ENCODE measurements around the gene MTMR4.

MTMR4 gene

GRCh38 chr17:58476812-58477211, 37.6 kb downstream of the MTMR4 start:
- no peak overlapping the region for H3K4me3 ChIP-seq (ENCODE audit: insufficient read length, low read depth)
- no peak for DNase-seq (ENCODE audit: low read depth, low spot score)
- no peaks in the 10 kb centered on the region for H3K36me3 ChIP-seq (ENCODE audit: insufficient read depth, insufficient read length, low read length)
- H3K27me3 ChIP-seq (ENCODE audit: insufficient read depth, insufficient read length) = no peaks in the 10 kb centered on the region
- no peaks in the 10 kb centered on the region for H3K4me1 ChIP-seq (ENCODE audit: insufficient read depth, insufficient read length)
- no peaks in the 10 kb centered on the region for H3K9me3 ChIP-seq (ENCODE audit: insufficient read depth, low read length)
- no peak overlapping the region for H3K9ac ChIP-seq (ENCODE audit: insufficient read length, low read depth)
- no peak for TF ChIP-seq ZNF274 (IDR thresholded peaks at IDR 0.05; ENCODE audit: low read depth, low read length)
- no peak for TF ChIP-seq YY1 (IDR thresholded peaks at IDR 0.05; ENCODE audit: insufficient read depth, insufficient read length)
- TF ChIP-seq SUZ12 (IDR thresholded peaks at IDR 0.05; ENCODE audit: extremely low read depth, insufficient read depth, insufficient read length) = no peak

- H3K9me3 ChIP-seq (ENCODE audit: insufficient read depth, low read length) = no peaks in the 10 kb centered on the region
- H3K9ac ChIP-seq (ENCODE audit: insufficient read length, low read depth) = no peak overlapping the region
- H3K27me3 ChIP-seq (ENCODE audit: insufficient read depth, insufficient read length) = no peaks in the 10 kb centered on the region
- TF ChIP-seq SUZ12 (IDR thresholded peaks at IDR 0.05; ENCODE audit: extremely low read depth, insufficient read depth, insufficient read length) (no peak), YY1 (IDR thresholded peaks at IDR 0.05; ENCODE audit: insufficient read depth, insufficient read length) (no peak), ZNF274 (IDR thresholded peaks at IDR 0.05; ENCODE audit: low read depth, low read length) (no peak)
- no peaks in the 10 kb centered on the region for H3K36me3 ChIP-seq (ENCODE audit: insufficient read depth, insufficient read length, low read length)
- no peaks in the 10 kb centered on the region for H3K4me1 ChIP-seq (ENCODE audit: insufficient read depth, insufficient read length)
- DNase-seq (ENCODE audit: low read depth, low spot score) = no peak
- no peak overlapping the region for H3K4me3 ChIP-seq (ENCODE audit: insufficient read length, low read depth)
These were observed 38.5 kb downstream of the MTMR4 start for GRCh38 chr17:58475985-58476384.

GRCh38 chr17:58470356-58470755, 44.1 kb downstream of the MTMR4 start:
- Histone ChIP-seq H3K27me3 (ENCODE audit: insufficient read depth, insufficient read length) (no peaks in the 10 kb centered on the region), H3K4me3 (ENCODE audit: insufficient read length, low read depth) (no peak overlapping the region), H3K9me3 (ENCODE audit: insufficient read depth, low read length) (no peaks in the 10 kb centered on the region), H3K9ac (ENCODE audit: insufficient read length, low read depth) (no peak overlapping the region), H3K4me1 (ENCODE audit: insufficient read depth, insufficient read length) (no peaks in the 10 kb centered on the region), H3K36me3 (ENCODE audit: insufficient read depth, insufficient read length, low read length) (no peaks in the 10 kb centered on the region)
- DNase-seq (ENCODE audit: low read depth, low spot score) = no peak
- TF ChIP-seq SUZ12 (IDR thresholded peaks at IDR 0.05; ENCODE audit: extremely low read depth, insufficient read depth, insufficient read length) (no peak), ZNF274 (IDR thresholded peaks at IDR 0.05; ENCODE audit: low read depth, low read length) (no peak), YY1 (IDR thresholded peaks at IDR 0.05; ENCODE audit: insufficient read depth, insufficient read length) (no peak)

GRCh38 chr17:58468944-58469343, 45.5 kb downstream of the MTMR4 start:
- Histone ChIP-seq H3K9me3 (ENCODE audit: insufficient read depth, low read length) (no peaks in the 10 kb centered on the region), H3K9ac (ENCODE audit: insufficient read length, low read depth) (no peak overlapping the region), H3K4me3 (ENCODE audit: insufficient read length, low read depth) (no peak overlapping the region), H3K4me1 (ENCODE audit: insufficient read depth, insufficient read length) (no peaks in the 10 kb centered on the region), H3K36me3 (ENCODE audit: insufficient read depth, insufficient read length, low read length) (no peaks in the 10 kb centered on the region), H3K27me3 (ENCODE audit: insufficient read depth, insufficient read length) (no peaks in the 10 kb centered on the region)
- TF ChIP-seq YY1 (IDR thresholded peaks at IDR 0.05; ENCODE audit: insufficient read depth, insufficient read length) = no peak
- no peak for DNase-seq (ENCODE audit: low read depth, low spot score)

GRCh38 chr17:58455491-58455890, 58.9 kb downstream of the MTMR4 start:
- no peaks in the 10 kb centered on the region for H3K27me3 ChIP-seq (ENCODE audit: insufficient read depth, insufficient read length)
- H3K9me3 ChIP-seq (ENCODE audit: insufficient read depth, low read length) = no peaks in the 10 kb centered on the region
- DNase-seq (ENCODE audit: low read depth, low spot score) = no peak
- no peak overlapping the region for H3K4me3 ChIP-seq (ENCODE audit: insufficient read length, low read depth)
- no peak overlapping the region for H3K9ac ChIP-seq (ENCODE audit: insufficient read length, low read depth)
- no peak for TF ChIP-seq SUZ12 (IDR thresholded peaks at IDR 0.05; ENCODE audit: extremely low read depth, insufficient read depth, insufficient read length)
- TF ChIP-seq ZNF274 (IDR thresholded peaks at IDR 0.05; ENCODE audit: low read depth, low read length) = no peak
- TF ChIP-seq YY1 (IDR thresholded peaks at IDR 0.05; ENCODE audit: insufficient read depth, insufficient read length) = no peak
- H3K4me1 ChIP-seq (ENCODE audit: insufficient read depth, insufficient read length) = no peaks in the 10 kb centered on the region
- no peaks in the 10 kb centered on the region for H3K36me3 ChIP-seq (ENCODE audit: insufficient read depth, insufficient read length, low read length)

GRCh38 chr17:58452738-58453137, 61.7 kb downstream of the MTMR4 start:
- Histone ChIP-seq H3K9me3 (ENCODE audit: insufficient read depth, low read length) (no peaks in the 10 kb centered on the region), H3K27me3 (ENCODE audit: insufficient read depth, insufficient read length) (no peaks in the 10 kb centered on the region), H3K4me1 (ENCODE audit: insufficient read depth, insufficient read length) (no peaks in the 10 kb centered on the region), H3K9ac (ENCODE audit: insufficient read length, low read depth) (no peak overlapping the region), H3K36me3 (ENCODE audit: insufficient read depth, insufficient read length, low read length) (no peaks in the 10 kb centered on the region), H3K4me3 (ENCODE audit: insufficient read length, low read depth) (no peak overlapping the region)
- TF ChIP-seq SUZ12 (IDR thresholded peaks at IDR 0.05; ENCODE audit: extremely low read depth, insufficient read depth, insufficient read length) = no peak
- no peak for TF ChIP-seq YY1 (IDR thresholded peaks at IDR 0.05; ENCODE audit: insufficient read depth, insufficient read length)
- TF ChIP-seq ZNF274 (IDR thresholded peaks at IDR 0.05; ENCODE audit: low read depth, low read length) = no peak
- no peak for DNase-seq (ENCODE audit: low read depth, low spot score)

GRCh38 chr17:58447039-58447975, 67.1 kb downstream of the MTMR4 start:
- H3K4me3 ChIP-seq (ENCODE audit: insufficient read length, low read depth) = no peak overlapping the region
- H3K9me3 ChIP-seq (ENCODE audit: insufficient read depth, low read length) = no peaks in the 10 kb centered on the region
- TF ChIP-seq YY1 (IDR thresholded peaks at IDR 0.05; ENCODE audit: insufficient read depth, insufficient read length) = no peak
- TF ChIP-seq ZNF274 (IDR thresholded peaks at IDR 0.05; ENCODE audit: low read depth, low read length) = no peak
- no peak for TF ChIP-seq SUZ12 (IDR thresholded peaks at IDR 0.05; ENCODE audit: extremely low read depth, insufficient read depth, insufficient read length)
- DNase-seq (ENCODE audit: low read depth, low spot score) = peak; percentile 89
- H3K4me1 ChIP-seq (ENCODE audit: insufficient read depth, insufficient read length) = peaks cover 8% of the 10 kb centered on the region
- H3K27me3 ChIP-seq (ENCODE audit: insufficient read depth, insufficient read length) = no peaks in the 10 kb centered on the region
- H3K36me3 ChIP-seq (ENCODE audit: insufficient read depth, insufficient read length, low read length) = no peaks in the 10 kb centered on the region
- H3K9ac ChIP-seq (ENCODE audit: insufficient read length, low read depth) = no peak overlapping the region

Measured in NT2/D1 (cell line).